ENCODE data around the gene TUBA3E. TPM values are rescaled to one million over a fixed set of nuclear protein-coding genes. Genes with fewer than 3 reads are reported as not detected.
"Not testable (repeated sequence)": the region's sequence is repeated elsewhere in the genome, so short reads cannot be mapped to it uniquely, and the experiment has no call there.

The TUBA3E gene
- total RNA-seq, 1 donor from 2014 or later: not detected

GRCh38 chr2:130191319-130191718, 6.9 kb downstream of the TUBA3E start:
- not testable (repeated sequence) for DNase-seq (ENCODE audit: low spot score)

- DNase-seq (ENCODE audit: low spot score): peak; percentile 6
These were observed 8.0 kb downstream of the TUBA3E start for GRCh38 chr2:130190237-130190636.

- DNase-seq (ENCODE audit: low spot score): not testable (repeated sequence)
These were observed 9.3 kb downstream of the TUBA3E start for GRCh38 chr2:130188958-130189357.

GRCh38 chr2:130187859-130188792, 10.1 kb downstream of the TUBA3E start:
- not testable (repeated sequence) for DNase-seq (ENCODE audit: low spot score)

GRCh38 chr2:130187268-130187667, 11.0 kb downstream of the TUBA3E start:
- no peak for DNase-seq (ENCODE audit: low spot score)

GRCh38 chr2:130186391-130186790, 11.8 kb downstream of the TUBA3E start:
- no peak for DNase-seq (ENCODE audit: low spot score)

- no peak for DNase-seq (ENCODE audit: low spot score)
These were observed 12.3 kb downstream of the TUBA3E start for GRCh38 chr2:130185896-130186295.

- no peak for DNase-seq (ENCODE audit: low spot score)
These were observed 12.8 kb downstream of the TUBA3E start for GRCh38 chr2:130185436-130185835.

GRCh38 chr2:130183512-130184373, 14.5 kb downstream of the TUBA3E start:
- DNase-seq (ENCODE audit: low spot score): no peak

GRCh38 chr2:130182826-130183511, 15.3 kb downstream of the TUBA3E start:
- DNase-seq (ENCODE audit: low spot score): not testable (repeated sequence)

GRCh38 chr2:130181880-130182682, 16.2 kb downstream of the TUBA3E start, which contains the start of gene MZT2B:
Gene MZT2B, plus strand, starts transcription at chr2:130182262. Its CDS starts 21 bp downstream, at chr2:130182283.
- peak; percentile 88 for DNase-seq (ENCODE audit: low spot score)

- peak; percentile 98 for DNase-seq (ENCODE audit: low spot score)
These were observed 16.8 kb downstream of the TUBA3E start, which contains the start of gene SMPD4 for GRCh38 chr2:130181325-130181879. Gene SMPD4, minus strand, starts transcription at chr2:130181602. Its CDS starts 5,010 bp downstream, at chr2:130176592.

- not testable (repeated sequence) for DNase-seq (ENCODE audit: low spot score)
These were observed 17.6 kb downstream of the TUBA3E start for GRCh38 chr2:130180404-130181324.

GRCh38 chr2:130174866-130175265, 23.4 kb downstream of the TUBA3E start:
- DNase-seq (ENCODE audit: low spot score): not testable (repeated sequence)

GRCh38 chr2:130169896-130170295, 28.3 kb downstream of the TUBA3E start:
- DNase-seq (ENCODE audit: low spot score): no peak

GRCh38 chr2:130169163-130169562, 29.1 kb downstream of the TUBA3E start:
- not testable (repeated sequence) for DNase-seq (ENCODE audit: low spot score)

GRCh38 chr2:130166611-130167010, 31.6 kb downstream of the TUBA3E start:
- DNase-seq (ENCODE audit: low spot score): not testable (repeated sequence)

- no peak for DNase-seq (ENCODE audit: low spot score)
These were observed 32.8 kb downstream of the TUBA3E start for GRCh38 chr2:130165293-130166016.
